ENCODE measurements around the gene MSRB3.

- TF ChIP-seq POLR2A (IDR thresholded peaks at IDR 0.05) (no peak), POLR2AphosphoS5 (IDR thresholded peaks at IDR 0.05) (no peak)
- TF ChIP-seq, protein P1, sequence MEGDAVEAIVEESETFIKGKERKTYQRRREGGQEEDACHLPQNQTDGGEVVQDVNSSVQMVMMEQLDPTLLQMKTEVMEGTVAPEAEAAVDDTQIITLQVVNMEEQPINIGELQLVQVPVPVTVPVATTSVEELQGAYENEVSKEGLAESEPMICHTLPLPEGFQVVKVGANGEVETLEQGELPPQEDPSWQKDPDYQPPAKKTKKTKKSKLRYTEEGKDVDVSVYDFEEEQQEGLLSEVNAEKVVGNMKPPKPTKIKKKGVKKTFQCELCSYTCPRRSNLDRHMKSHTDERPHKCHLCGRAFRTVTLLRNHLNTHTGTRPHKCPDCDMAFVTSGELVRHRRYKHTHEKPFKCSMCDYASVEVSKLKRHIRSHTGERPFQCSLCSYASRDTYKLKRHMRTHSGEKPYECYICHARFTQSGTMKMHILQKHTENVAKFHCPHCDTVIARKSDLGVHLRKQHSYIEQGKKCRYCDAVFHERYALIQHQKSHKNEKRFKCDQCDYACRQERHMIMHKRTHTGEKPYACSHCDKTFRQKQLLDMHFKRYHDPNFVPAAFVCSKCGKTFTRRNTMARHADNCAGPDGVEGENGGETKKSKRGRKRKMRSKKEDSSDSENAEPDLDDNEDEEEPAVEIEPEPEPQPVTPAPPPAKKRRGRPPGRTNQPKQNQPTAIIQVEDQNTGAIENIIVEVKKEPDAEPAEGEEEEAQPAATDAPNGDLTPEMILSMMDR (IDR thresholded peaks at IDR 0.05) = no peak
Measured at GRCh38 chr12:65296508-65297265, 18.2 kb downstream of the MSRB3 start.
